ENCODE results near the gene PSMB1. TPM values are rescaled to one million over a fixed set of nuclear protein-coding genes. Genes with fewer than 3 reads are reported as not detected.

PSMB1 gene
- total RNA-seq, 1 donor, result 265 TPM

GRCh38 chr6:170545405-170545804, 7.7 kb downstream of the PSMB1 start:
- Histone ChIP-seq H3K9me3 (ENCODE audit: low read depth, low read length) (no peaks in the 10 kb centered on the region), H4K20me1 (ENCODE audit: insufficient read depth, low read length) (peaks cover 53% of the 10 kb centered on the region), H2AFZ (ENCODE audit: low read length) (no peak overlapping the region), H3K27ac (ENCODE audit: low read depth, low read length) (no peak overlapping the region), H3K79me2 (ENCODE audit: insufficient read depth, low read length) (peaks cover 92% of the 10 kb centered on the region), H3K27me3 (ENCODE audit: insufficient read depth, low read length) (no peaks in the 10 kb centered on the region), H3K4me2 (ENCODE audit: insufficient read depth, low read length) (no peak overlapping the region), H3K4me1 (ENCODE audit: insufficient read depth, low read length) (no peaks in the 10 kb centered on the region), H3K4me3 (ENCODE audit: insufficient read depth, low read length) (no peak overlapping the region), H3K36me3 (ENCODE audit: insufficient read depth, low read length) (peaks cover 74% of the 10 kb centered on the region)
- no peak for TF ChIP-seq CTCF (IDR thresholded peaks at IDR 0.05; ENCODE audit: extremely low read depth, low read depth, low read length)
- DNase-seq (ENCODE audit: insufficient read length, low spot score, missing footprints), result no peak

- Histone ChIP-seq H4K20me1 (ENCODE audit: insufficient read depth, low read length) (peaks cover 31% of the 10 kb centered on the region), H3K27me3 (ENCODE audit: insufficient read depth, low read length) (no peaks in the 10 kb centered on the region), H3K36me3 (ENCODE audit: insufficient read depth, low read length) (peaks cover 74% of the 10 kb centered on the region), H3K27ac (ENCODE audit: low read depth, low read length) (no peak overlapping the region), H3K4me1 (ENCODE audit: insufficient read depth, low read length) (no peaks in the 10 kb centered on the region), H3K79me2 (ENCODE audit: insufficient read depth, low read length) (peaks cover 84% of the 10 kb centered on the region), H2AFZ (ENCODE audit: low read length) (no peak overlapping the region), H3K4me3 (ENCODE audit: insufficient read depth, low read length) (no peak overlapping the region), H3K9me3 (ENCODE audit: low read depth, low read length) (no peaks in the 10 kb centered on the region), H3K4me2 (ENCODE audit: insufficient read depth, low read length) (no peak overlapping the region)
- no peak for DNase-seq (ENCODE audit: insufficient read length, low spot score, missing footprints)
- no peak for TF ChIP-seq CTCF (IDR thresholded peaks at IDR 0.05; ENCODE audit: extremely low read depth, low read depth, low read length)
Observed at GRCh38 chr6:170542031-170542719, 10.9 kb downstream of the PSMB1 start.

- DNase-seq (ENCODE audit: insufficient read length, low spot score, missing footprints), result no peak
Observed at GRCh38 chr6:170537329-170537728, 15.8 kb downstream of the PSMB1 start.

More at GRCh38 chr6:170537329-170537728, 15.8 kb downstream of the PSMB1 start:
- Histone ChIP-seq H3K9me3 (ENCODE audit: low read depth, low read length) (no peaks in the 10 kb centered on the region), H3K79me2 (ENCODE audit: insufficient read depth, low read length) (peaks cover 49% of the 10 kb centered on the region), H2AFZ (ENCODE audit: low read length) (no peak overlapping the region), H3K4me1 (ENCODE audit: insufficient read depth, low read length) (no peaks in the 10 kb centered on the region), H3K27ac (ENCODE audit: low read depth, low read length) (no peak overlapping the region), H3K36me3 (ENCODE audit: insufficient read depth, low read length) (peaks cover 78% of the 10 kb centered on the region), H3K4me2 (ENCODE audit: insufficient read depth, low read length) (no peak overlapping the region), H3K4me3 (ENCODE audit: insufficient read depth, low read length) (no peak overlapping the region), H3K27me3 (ENCODE audit: insufficient read depth, low read length) (no peaks in the 10 kb centered on the region), H4K20me1 (ENCODE audit: insufficient read depth, low read length) (peaks cover 25% of the 10 kb centered on the region)
- TF ChIP-seq CTCF (IDR thresholded peaks at IDR 0.05; ENCODE audit: extremely low read depth, low read depth, low read length), result no peak

Data from osteoblast (primary cell).